IPS DF 4.7 (cell line): ENCODE data around the gene DCP1A.
A peak's percentile ranks its signal among the peaks of the same experiment; 100 is the strongest.
"Not testable (repeated sequence)": the region's sequence is repeated elsewhere in the genome, so short reads cannot be mapped to it uniquely, and the experiment has no call there.

Source experiments
- DNase-seq: peaks from one replicate; pipeline ENCODE4 v3.0.0-alpha.2; 2013; ENCODE audit warnings: low spot score; ENCODE audit errors: extremely low read depth

Gene DCP1A

DNA sequence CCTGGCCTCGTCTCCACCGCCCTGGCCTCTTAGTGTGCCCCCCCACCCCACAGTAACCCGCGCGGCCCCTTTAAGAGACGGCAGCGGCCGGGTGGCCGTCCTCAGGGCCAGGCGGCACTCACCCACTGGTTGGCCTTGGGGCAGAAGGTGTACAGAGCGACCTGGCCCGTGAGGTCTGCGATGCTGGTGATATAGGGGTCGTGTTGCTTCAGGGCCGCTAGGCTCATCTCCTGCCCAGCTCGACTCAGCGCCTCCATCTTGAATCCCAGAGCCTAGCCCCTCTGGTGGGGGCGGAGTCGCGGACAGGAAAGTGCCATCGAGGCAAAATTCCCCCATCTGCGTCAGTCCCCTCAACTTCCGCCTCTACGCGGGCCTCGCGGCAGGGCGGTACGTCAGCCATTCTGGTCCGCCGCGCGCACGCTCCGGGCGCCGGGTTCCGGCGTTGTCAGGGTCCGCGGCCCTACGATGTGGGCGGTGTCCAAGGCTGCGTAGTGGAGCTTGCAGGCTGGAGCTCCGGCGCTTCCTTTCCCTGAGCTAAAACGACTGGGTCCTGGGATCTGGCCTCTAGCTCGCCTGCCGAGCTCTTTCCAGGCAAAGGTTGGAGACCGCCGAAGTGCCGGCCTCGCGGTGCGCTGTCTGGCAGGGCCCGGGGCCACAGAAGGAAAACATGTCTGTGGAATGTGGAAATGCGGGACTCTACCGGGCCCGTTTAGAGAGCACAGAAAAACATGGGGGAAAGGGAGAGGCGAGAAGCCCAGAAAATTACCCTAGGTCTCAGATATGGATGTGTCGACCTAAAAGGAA is at the start of gene DCP1A:
DCP1A (minus strand) TSS at position 283 of the 804 bp plus-strand sequence; CDS start at position 257, 26 bp downstream.
- peak; percentile 84 for DNase-seq

DNA sequence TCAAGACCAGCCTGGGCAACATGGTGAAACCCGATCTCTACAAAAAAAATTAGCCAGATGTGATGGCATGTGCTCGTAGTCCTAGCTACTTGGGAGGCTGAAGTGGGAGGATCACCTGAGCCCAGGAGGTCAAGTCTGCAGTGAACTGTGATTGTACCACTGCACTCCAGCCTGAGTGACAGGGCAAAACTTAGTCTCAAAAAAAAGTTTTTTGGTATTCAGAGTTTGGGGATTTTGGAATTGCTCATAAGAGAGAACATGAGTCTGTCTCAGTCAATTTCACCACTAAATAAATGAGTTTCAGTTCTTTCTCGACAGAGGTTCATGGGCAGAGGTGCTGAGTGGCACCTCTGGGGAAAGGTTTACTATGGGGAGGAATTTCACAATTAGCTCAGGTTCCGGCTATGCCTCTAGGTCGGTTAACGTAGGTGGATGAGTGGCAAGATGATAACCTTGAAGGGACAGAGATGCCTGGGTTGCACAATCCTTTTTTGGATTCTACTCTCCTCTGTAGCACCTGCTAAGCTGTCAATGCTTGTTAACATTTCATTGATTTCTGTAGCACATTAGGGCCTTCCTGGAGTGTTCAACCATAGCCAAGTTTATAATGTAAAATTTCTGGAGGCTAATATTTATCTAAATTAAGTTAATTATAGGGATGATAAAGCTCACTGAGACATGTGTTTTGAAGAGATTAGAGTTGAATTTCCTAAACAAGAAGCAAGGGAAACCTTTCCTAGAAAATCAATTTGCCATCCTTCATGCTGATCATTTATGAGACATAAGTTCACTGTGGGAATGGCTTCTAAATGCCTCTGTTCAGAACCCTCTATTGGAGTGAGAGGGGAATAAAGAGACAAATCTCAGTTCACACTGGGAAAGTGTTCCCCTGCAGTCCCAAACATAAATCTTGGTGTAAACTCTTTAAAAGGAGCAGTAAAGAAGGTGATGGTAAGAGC is 37.4 kb upstream of the DCP1A start:
- DNase-seq = no peak

DNA sequence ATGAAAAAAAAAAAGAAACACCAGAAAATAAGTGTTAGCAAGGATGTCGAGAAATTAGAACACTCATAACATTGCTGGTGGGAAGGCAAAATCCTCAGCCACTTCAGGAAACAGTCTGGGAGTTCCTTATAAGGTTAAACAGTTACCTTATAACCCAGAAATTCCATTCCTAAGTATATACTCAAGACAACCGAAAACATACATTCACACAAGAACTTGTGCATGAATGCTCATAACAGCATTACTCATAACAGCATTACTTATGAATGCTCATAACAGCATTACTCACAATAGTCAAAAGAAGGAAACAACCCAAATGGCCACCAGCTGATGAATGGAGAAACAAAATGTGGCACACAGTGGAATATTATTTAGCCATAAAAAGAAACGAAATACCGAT is 34.8 kb upstream of the DCP1A start:
- DNase-seq = no peak

DNA sequence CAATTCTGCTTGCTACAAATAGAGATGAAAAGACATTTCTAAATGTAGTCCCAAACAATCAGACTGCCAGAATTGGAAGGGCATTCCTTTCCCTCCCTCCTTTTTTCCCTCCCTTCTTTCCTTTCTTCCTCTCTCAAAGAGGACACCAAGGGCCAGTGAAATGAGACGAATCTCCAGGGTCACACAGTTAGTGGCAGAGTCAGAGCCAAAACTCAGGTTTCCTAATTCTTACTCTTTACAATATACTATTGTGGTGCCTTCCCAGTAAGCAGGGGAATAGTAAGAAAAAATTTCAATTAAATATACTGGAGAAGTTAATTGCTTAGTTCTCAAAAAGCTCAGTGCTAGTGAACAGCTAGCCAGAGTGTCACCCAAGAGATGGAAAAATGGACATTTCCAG is 33.0 kb upstream of the DCP1A start:
- no peak for DNase-seq

DNA sequence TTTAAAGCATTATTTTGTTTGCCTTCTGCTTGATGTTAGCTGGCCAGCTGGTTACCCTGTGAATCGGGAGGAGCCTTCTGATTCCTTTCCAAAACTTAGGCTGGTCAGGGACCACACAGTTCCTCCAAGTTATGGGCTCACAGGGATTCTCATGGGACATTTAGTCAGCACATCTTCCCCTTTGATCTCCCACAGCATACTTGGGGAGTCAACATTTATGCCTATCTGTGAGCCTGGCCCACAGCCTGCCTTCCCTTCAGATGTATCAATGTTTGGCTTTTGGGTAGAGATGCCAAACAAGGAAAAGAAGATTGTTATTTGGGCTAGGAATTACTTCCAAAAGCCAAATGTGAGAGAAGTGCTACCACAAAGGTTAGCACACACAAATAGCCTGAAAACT is 32.6 kb upstream of the DCP1A start:
- no peak for DNase-seq

DNA sequence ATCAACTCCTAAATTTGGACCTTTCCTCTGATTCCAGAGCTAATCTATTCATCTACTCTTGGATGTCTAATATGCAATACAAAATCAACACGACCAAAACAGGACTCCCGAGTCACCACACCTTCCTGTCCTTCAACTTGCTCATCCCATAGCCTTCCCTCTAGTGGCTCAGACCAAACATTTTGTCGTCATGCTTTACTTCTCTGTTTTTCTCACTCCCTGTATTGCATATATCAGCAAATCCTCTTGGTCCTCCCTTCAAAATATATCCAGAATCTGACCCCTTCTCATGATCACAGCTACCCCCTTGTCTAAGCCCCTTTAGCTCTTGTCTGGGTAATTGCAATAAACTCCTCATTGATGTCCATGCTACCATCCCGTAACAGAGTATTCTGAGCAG is 30.5 kb upstream of the DCP1A start:
- DNase-seq = no peak

DNA sequence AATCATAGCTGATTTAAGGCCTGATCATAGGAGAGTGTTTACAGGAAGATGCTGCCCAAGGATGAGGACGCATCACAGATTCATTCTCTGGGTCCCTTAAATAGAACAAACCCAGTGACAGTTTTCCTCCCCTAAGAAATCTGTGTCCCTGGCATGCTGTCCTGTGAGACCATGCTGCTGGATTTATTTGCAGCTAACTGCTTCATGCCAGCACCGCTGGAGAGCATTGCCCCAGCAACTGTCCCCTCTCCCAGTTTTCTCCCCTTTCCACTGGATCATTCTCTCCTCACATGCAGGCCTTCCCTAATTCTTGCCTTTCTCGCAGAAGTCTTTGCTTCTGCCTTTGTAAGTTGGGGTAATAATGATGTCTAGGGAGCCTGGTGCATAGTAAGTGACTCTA is 29.3 kb upstream of the DCP1A start:
- no peak for DNase-seq

DNA sequence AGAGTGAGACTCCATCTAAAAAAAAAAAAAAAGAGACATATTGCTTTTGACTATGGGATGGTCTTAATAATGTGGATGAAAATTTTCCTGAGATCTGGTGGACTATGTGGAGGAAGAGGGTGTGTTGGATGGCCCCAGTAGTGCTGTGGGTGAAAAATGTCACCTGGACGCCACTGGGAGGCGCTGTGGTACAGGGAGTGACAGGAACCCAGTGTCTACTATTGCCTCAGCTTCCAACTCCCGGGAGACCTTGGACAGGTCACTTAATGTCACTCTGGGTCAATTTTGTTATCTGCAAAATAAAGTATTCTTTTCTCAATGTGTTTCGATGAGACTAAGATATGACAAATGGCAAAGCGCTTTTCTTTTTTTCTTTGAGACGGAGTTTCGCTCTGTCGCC is 27.7 kb upstream of the DCP1A start:
- DNase-seq = peak; percentile 75

DNA sequence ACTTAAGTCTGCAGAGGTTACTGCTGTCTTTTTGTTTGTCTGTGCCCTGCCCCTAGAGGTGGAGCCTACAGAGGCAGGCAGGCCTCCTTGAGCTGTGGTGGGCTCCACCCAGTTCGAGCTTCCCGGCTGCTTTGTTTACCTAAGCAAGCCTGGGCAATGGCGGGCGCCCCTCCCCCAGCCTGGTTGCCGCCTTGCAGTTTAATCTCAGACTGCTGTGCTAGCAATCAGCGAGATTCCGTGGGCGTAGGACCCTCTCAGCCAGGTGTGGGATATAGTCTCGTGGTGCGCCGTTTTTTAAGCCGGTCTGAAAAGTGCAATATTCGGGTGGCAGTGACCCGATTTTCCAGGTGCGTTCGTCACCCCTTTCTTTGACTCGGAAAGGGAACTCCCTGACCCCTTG is 23.4 kb upstream of the DCP1A start:
- DNase-seq = not testable (repeated sequence)

DNA sequence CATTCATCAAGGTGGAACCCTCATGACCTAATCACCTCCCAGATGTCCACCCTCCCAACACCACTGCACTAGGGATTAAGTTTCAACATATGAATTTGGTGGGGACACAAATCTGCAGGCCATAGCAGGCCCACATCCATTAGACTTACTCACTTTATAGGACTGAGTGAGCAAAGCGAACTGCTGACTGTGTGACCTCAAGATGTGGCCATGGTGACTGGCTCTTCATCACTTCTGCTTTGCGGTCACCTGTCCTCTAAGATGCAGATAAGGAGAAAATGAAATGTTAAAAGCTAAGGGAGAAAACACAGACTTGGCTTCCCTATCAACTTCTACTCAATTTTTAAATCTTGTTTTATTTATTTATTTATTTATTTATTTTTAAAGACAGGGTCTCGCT is 14.5 kb upstream of the DCP1A start:
- no peak for DNase-seq

DNA sequence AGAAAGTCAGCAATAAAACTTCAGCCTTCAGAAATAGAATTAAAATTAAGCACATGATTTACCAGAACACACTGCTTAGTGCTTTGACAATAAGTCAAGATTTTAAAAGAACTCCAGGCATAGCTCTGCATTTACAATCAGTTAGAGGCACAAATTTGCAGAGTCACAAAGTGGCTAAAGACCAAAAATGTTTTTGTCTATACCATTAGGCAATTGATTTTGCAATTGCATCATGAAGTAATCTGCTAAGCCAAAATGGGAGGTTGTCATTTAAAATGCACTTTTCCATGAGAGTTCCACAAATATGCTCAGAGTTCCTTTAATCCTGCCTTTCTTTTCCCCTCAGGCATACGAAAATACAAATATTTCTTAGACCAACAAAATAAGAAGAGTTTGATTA is 10.1 kb upstream of the DCP1A start:
- DNase-seq = no peak

DNA sequence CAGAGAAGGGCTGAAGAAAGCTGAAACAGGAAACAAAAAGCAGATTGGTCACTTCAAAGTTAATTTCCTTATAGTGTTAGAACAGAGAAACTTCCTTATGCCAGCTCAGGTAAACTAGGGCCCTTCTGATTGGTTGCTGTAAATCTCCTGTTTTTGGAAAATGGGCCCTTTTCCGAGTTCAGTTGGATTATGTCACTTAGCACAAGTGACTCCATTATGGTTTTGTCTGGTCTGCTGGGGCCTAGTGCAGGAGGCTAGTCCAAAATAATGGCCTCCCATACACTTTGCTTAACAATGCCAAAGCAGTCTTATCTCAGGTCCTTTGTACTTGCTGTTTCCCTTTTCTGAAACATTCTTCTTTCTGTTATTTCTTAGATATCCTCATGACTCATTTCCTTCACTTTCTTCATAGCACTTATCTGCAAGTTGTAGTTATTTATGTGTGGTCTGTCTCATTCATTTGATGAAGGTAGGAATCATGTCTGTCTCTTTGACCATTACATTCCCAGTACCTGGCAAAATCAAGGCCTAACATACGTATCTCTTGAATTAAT is 7.7 kb upstream of the DCP1A start:
- DNase-seq = no peak

DNA sequence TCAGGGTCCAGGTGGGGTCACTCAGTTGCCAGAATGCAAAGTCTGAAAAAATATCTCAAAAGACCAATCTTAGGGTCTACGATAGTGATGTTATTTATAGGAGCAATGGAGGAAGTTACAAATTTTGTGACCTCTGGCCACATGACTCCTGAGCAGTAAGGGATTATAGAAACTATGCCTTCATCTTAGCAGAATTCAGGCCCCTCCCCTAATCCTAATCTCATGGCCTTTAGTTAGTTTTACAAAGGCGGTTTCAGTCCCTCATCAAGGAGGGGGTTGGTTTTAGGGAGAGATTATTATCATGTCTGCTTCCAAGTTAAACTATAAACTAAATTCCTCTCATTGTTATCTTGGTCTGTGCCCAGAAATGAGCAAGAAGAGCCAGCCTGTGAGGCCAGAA is 5.9 kb upstream of the DCP1A start:
- no peak for DNase-seq

DNA sequence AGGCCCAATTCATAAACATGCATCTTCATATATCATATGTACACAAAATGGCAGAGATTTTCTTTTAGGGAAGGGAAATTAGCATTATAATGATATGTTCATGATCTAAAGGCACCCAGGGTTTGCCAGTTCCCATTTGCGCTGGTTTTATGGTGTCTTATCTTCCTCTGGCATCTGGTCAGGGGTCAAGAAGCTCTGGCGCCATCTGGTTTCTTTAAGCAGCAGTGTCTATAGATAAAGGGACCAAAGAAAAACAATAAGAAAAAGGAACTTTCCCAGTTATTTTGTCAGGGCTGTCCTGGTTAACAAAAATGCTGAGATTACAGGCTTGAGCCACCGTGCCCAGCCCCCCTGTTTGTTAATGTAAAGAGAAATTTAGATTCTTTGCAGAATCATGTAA is 3.3 kb upstream of the DCP1A start:
- no peak for DNase-seq

DNA sequence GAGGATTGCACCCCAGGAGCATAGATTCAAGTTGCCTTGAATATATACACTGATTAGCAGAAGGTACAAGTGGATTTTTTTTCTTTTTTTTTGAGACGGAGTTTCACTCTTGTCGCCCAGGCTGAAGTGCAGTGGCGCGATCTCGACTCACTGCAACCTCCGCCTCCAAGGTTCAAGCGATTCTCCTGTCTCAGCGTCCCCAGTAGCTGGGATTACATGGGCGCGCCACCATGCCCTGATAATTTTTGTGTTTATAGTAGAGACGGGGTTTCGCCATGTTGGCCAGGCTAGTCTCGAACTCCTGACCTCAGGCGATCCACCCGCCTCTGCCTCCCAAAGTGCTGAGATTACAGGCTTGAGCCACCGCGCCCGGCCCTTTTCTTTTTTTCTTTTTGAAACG is 775 bp upstream of the DCP1A start:
- DNase-seq = not testable (repeated sequence)

DNA sequence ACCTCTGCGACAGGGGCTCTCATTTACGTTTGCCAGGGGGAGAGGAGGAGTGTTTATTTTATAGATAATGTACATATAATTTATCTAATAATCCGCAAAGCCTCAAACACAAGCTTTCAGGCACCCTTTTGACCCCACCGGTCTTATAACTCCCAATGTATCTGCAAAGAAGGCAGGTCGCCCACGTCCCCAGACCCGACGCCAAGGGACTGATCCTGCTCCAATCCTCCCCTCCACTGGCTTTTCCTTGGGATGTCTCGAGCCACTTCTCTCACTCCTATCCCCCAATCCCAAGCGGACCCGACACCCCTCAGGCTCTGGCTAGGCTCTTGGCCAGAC is 452 bp downstream of the DCP1A start:
- DNase-seq = no peak

DNA sequence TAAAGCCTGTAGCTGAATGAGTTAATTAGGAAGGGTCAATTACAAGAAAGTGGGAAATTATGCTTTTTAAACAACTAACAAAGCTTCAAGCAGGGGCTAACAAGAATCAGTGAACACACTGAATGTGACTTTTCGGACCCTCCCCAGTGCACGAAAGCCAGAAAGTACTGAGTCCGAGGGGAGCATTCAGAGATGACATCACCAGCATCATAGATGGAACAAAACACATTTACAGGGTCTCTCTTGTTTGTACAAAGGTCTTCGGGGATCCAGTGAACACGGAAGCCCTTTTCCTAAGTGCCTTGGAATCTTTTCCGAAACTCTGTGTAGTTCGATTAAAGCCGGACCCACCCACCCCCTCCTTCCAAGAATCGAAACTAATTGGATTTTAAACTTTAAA is 829 bp downstream of the DCP1A start:
- no peak for DNase-seq

DNA sequence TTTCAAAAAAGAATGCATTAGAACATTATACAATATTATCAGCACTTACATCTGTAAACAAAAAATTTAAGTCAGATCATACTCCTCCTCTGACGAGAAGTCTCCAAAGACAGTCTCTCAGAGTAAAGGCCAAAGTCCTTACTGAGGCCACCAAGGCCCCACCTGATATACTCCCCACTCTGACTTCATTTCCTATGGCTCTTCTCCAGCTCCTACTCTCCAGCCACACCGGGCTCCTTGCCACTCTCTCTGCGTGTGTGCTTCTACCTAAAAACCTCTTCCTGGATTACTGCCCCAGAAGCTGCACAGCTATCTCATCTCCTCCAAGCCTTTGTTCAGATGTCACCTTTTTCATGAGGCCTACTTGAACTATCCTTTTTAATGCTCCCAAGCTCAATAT is 5.0 kb downstream of the DCP1A start:
- DNase-seq = no peak

DNA sequence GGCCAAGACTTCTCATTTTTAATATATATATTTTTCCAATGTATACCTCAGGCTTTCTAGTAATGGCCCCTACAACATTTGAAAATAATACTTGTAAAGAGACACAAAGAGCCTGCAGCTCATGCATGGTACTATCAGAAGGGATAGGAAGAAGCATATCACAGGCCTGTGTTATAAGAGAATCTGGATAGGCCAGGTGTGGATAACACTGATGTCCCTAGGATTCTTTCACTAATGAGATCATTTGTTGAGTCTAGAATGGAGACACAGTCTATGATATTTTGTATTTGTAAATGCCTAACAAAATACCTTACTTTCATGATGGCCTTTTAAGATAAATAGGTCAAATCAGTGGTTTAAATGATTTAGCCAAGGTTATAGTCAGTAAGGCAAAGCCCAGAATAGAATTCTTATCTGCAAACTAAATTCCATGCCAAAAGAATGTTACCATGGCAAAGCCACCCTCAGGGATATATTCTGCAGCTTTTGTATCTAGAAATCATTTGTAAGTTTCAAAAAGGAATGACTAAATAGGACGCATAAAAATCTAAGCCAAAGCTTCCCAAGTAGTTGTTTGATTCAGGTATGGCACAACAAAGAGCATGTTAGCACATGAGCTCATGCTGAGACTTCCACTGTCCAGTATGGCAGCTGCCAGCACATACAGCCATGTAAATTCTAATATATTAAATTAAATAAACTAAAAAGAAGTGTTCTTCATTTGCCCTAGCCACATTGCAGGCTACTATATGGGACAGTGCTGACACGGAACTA is 10.0 kb downstream of the DCP1A start:
- DNase-seq = no peak

DNA sequence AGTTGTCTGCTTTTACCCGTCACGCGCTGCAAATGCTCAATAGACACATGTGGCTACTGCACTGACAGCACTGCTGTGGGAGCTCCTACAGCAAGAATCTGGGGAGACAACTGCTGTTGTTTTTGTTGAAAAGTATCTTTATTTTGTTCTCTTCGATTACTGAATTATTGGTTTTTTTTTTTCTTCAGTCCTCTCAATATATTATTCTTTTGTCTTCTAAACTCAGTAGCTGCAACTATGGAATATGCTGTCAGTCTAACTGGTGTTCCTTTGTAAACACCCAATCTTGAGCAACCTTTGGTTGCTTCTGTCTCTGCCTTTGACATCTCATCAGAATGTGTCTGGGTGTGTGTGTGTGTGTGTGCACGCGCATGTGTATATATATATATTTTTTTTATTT is 12.6 kb downstream of the DCP1A start:
- DNase-seq = no peak

DNA sequence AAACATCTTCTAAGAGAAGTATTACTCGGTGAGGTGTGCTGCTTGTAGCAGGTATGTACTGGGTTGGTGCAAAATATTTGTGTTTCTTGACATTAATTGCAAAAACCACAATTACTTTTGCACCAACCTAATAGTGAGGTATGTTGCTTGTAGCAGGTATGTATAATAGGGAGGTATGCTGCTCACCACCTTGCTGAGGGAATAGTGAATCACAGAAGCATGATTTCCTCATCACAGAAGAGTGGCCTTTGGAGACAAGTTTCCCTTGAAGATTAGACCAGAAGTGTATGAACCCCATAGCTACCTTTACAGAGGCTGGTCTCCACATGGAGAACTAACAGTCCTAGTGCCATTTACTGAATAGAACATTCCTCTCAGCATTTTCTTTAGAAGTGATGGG is 15.5 kb downstream of the DCP1A start:
- no peak for DNase-seq

DNA sequence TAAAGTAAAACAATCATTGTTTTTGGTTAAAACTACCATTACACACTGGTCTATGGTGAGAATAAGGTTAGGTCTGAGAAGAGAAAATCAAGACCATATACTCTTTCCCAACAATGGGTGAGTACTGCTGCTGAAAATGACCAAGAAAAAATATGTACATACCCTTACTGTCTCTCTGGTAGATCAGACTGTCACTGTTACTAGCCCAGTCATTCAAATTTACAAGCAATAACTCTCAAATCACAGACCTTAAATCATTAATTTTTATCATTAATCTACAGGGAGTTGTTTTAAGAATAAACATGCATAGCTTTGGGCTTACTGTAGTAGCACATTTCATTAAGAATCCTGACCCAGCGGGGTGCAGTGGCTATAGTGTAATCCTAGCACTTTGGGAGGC is 17.4 kb downstream of the DCP1A start:
- DNase-seq = no peak
